Measurements from ENCODE around the gene MBLAC1.

Gene MBLAC1

DNA sequence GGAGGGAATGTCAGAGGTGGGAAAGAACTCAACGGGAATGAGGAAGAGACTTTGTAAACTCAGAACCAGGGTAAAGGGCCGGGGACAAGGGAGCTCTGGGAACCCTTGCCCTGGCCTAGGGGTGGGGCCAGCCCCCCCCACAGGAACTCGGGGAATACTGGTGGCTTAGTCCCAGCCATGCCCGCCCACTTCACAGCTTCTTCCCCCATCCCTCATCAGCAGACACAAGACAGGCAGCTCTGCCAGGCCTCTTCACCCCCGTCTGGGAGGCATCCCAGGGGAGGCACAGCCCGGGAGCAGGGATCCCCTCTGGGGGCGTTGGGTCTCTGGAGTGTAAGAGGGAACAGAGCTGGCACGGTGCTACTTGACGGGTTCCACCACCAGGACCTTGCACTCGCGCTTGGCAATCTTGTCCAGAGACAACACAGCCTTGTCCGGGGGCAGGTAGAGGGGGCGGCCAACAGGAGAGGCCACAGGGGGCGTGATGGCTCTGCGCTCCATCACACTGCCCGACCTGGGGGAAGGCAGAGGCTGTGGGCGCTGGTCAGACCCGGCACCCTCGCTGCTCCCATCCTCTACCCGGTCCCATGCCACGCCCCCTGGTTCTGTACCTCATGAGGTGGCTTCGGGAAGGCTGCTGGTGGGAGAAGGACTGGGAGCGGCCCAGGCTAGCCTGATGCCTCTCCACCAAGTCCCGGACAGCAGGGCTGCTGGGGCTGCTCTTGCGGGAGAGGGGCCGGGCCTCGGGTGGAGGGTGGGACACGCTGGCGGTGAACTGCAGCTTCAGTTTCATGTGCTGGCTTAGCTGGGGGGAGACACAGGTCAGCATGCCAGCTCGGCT is 28.1 kb downstream of the MBLAC1 start:
- DNase-seq = no peak

DNA sequence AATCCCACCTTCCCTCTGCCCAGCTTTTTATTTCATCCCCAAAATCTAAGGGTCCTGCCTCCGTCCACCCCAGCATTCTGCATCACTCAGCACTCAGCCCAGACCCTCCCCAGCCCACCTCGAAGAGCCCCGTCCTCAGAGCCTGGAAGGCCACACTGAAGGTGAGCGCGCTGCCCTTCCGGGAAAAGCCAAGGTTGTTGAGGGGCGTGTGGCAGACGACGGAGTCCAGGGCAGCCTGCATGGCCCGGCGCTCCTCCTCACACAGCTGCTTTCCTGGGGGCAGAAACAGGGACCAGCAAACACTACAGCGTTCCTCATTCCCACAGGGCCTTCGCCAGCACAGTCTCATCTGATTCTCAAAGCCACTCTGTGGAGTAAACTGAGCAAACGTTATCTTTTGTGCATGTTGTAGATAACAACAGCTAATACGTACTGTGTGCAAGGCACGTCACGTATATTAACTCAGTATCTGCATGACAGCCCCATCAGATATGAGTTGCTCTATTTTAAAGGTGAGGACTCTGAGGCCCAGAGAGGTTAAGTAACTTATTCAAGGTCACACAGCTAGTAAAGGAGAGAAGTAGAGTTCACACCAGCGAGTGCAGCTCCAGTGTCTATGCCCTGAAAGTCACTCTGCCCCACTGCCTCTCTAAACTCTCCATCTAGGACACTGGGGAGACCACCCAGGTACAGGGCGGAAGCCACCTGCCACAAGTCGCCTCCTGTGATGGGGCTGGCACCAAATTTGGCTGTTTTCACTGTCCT is 29.0 kb downstream of the MBLAC1 start:
- DNase-seq = no peak

DNA sequence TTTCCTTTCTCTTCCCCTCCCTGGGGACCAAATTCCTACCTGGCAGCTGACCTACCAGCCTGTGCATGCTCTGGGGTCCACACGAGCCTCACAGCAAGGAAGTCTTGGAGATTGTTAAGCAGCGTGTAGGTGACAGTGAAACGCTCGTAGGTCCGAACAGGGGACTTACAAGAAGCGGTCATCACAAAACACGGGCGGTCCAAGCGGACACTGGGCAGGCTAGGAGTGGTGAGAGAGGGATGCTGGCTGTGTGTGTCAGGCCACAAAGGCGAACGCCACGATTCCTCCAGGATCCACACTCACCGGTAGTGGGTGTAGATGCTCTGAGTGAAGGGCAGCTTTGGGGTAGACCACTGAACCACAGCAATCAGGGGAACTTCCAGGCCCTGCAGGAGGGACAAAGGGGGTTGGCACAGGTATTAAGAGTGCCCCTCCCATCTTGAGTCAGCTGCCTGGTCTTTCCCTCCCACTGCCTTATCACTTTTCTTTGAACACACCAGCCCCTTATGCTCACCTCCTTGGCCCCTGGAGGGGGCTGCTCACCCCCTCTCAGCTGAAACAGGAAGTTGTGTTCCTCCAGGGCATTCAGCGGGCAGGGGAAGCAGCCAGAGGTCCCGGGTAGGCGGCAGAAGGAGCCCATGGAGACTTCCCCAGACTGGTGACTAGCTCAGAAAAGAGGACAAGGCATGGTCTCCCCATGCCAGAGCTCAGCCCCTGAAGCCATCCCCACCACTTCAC is 29.7 kb downstream of the MBLAC1 start:
- no peak for DNase-seq

DNA sequence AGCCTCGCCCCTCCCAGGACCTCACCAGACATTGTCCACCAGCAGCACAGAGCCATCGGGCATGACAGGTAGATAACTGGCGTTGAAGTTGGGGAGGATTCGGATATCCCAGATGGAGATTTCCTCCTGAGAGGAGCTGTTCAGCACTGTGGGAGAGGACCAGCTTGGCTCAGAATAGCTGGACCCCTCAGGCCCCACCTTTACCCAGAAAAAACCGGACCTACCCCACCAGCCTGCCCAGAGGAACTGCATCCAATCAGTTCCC is 30.2 kb downstream of the MBLAC1 start:
- no peak for DNase-seq

DNA sequence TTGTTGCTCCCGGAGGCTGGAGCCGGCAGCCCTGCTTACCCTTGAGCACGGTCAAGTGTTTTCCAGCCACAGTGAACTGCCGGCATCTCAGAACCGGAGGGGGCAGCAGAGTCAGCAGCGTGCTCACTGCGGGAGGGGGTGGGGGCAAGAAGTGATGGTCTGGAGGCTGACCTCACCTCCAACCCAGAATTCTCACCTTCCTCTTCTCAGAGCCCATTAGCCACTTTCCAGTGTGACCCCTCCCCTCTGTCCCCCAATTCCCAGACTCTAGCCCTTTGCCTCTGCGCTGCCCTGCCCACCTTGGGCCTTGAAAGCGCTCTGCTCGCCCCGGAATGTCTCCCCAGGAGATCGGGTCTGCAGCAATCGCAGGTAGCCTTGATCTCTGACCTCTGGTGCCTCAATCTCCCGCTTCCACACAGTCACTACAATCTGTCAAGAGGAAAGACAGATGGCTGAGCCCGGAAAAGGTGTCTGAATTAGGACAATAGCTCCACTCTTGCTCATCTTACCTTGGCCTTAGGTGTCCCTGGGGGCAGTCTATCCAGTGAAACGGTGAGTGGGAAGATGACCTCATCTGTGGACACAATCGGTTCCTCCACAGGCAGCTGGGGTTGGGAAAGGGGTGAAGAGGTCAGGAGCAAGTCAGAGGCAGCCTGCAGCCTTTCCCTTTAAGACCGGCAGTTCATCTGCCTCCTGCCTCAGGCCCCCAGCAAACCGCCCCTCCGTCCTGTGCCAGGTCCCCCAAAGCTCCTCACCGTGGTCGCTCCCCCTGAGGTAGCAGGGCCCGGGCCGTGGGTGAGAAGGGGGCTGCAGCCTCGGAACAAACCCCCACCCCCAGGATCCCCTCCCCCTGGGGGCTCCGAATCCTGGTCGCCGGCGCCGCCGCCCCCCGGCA is 30.8 kb downstream of the MBLAC1 start:
- DNase-seq = no peak

DNA sequence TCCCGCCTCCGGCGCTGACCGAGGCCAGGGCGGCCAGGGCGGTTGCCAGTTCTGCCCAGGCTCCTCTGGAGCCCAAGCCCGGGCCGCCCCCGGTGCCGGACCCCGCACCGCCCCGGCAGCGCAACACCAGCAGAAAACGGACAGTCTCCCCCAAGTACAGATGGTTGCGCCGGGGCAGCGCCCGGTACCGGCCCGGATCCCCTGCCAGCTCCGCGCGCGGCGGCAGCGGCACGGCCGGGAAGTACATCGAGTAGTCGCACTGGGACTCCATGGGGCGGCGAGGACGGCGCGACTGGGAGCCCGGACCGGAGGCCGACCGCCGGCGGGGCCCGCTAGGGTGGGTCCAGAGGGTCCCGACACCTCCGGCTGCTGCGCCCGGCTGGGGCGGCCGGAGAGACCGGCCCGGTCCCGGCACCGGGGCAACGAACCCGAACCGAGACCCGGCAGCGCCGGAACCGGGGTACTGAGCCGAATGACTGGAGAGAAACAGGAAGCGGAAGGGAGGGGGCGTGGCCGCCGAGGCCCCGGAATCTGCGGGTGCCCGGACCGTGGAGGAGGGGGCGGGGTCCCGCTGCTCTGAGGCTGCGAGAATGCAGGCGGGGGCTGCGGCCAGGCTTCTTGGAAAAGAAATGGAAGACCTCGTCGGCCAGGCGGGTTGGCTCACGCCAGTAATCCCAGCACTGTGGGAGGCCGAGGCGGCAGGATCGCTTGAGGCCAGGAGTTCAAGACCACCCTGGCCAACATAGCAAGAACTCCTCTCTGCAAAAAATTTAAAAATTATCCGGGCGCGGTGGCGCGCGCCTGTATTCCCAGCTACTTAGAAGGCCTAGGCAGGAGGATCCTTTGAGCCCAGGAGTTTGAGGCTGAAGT is 31.7 kb downstream of the MBLAC1 start, which contains the start of gene TRAPPC14:
TRAPPC14 (minus strand) TSS at position 495 of the 870 bp plus-strand sequence; CDS start at position 271, 224 bp downstream.
- peak; percentile 53 for DNase-seq

DNA sequence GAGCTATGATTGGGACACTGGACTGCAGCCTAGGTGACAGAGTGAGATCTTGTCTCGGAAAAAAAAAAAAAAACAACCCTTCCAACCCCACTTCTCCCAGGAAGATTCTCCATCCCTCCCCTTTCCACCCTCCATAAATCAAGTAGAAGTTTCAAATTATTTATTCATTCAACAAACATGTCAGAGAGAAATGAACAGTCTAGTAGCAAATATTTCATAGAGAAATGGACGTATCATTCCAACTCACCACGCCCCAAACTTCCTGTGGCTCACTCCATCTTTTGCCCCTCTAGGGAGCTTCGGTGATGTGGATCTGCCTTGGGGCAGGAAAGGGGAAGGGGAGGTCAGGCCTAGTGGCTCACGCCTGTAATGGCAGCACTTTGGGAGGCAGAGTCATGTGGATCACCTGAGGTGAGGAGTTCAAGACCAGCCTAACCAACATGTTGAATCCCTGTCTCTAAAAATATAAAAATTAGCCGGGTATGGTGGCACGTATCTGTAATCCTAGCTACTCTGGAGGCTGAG is 32.4 kb downstream of the MBLAC1 start:
- no peak for DNase-seq

DNA sequence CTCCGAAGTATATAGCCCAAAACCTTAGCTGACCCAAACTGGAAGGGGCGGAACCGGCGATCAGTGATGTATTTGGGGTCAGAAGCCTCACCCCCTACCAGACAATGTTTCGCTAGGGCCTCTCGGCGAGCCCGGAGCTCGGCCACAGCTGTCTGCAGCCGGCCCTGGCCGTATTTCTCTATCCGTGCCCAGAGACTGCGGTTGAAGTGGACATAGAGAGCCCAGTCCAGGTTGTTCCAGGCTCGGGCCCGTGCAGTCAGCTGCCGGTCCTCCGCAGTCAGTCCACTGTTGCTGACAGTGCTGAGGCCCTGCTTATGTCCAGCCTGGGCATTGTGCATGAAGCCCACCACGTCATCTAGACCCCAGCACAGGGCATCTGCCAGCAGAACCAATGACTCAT is 33.3 kb downstream of the MBLAC1 start:
- no peak for DNase-seq

DNA sequence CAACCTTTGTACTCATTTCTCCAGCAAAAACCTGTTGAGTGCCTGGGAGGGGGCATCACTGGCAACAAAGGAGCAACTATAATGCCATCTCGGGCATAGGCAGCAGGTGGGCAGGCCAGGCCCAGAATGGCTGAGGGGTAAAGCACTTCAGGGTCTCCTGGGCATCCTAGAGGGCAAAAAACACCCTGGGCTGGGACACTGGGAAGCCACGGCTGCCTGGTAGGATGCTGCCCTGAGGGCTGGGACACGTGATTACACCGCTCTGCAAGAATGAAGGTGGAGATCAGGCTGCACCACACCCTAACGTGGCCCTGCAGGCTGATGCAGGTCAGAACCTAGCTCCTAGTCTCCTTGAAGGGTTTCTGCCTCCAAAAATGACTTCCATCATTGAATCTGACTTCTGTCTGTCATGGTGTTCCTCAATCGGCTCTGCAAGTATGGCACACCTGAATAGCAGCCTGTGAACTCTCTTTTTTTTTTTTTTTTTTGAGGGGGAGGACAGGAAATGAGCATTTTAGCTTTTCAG is 36.3 kb downstream of the MBLAC1 start:
- DNase-seq = no peak

DNA sequence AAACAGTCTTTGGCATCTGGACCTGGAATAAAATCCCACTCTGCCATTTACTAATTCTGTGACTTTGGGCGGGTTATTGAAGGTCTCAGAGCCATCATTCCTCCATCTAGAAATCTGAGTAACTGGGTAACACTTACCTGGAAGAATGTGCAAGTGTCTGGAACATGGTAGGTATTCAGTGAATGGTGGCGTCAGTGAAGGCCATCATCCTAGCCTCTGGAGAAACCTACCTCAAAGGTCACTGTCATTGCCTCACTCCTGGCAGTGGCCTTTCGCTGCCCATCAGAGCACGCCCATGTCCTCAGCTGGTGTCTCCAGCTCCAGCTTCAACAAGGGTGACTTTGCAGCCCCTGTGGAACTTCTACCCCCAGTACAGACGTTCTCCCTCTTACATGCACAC is 37.1 kb downstream of the MBLAC1 start:
- DNase-seq = no peak

DNA sequence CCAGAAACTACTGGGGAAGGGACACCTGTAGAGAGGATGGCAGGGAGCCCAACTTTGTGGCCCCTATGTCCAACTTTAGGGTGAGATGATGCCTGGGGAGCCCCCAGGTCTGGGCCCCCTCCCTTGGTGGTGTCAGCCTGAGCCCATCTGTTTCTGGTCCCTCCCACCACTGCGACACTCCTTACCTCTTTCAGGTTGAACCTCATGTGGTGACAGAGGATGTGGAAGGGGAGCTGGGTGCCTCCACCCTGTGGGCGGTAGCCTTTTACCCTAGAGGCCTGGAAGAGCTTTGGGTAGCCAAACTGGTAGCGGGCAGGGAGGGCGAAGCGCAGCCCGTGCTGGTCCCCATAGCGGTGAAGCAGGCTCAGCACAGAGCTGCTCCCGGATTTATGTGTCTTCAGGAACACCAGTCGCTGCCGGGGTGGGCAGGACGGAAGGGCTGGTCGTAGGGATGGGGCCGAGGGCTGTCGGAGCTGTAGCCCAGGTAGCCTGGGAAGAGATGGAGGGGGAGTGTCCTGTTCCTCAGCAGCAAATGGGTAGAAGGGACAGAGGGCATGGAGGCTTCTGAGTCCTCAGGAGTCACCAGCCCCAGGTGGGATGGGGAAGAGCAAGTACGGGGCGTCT is 39.7 kb downstream of the MBLAC1 start:
- no peak for DNase-seq

DNA sequence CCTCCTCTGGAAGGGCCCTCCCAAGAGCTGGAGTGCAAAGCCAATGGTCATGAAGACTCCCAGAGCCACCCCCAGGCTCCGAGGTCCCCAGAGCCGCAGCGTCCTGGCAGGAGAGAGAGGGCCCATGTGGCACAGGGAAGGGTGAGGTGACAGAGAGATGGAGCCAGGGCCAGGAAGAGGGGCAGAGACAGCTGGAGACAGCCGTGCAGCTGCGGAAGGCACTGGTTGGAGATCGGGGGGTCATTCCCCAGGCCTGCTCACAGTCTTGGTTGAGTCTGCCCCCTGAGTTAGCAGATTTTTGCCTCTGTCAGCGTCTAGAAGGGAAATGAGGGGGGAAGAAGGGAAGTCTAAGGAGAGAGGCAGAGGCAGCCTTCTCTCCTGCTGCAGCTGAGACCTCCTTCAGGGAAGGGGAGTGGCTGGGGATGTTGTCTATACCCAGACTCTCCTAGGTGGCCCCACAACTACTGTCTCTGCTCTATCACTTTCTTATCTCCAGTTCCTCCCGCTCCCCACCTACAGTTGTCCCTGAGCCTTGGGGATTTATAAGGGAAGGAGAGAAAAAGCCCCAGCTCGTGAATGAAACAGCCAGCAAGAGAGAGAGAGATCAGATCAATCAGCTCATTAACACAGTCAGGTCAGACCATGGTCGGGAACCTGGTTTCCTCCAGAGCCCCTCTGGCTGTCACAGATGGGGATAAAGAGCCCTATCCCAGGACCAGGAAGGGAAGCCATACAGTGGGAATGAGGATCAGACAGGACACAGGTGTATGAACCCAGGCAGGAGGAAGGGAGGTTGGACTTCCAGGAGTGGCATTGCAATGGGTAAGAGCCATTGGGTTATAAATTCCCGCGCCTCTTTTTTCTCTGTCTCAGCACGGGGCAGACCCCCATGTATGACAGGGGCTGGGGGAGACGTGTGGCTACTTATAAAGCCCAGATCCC is 40.5 kb downstream of the MBLAC1 start:
- no peak for DNase-seq

DNA sequence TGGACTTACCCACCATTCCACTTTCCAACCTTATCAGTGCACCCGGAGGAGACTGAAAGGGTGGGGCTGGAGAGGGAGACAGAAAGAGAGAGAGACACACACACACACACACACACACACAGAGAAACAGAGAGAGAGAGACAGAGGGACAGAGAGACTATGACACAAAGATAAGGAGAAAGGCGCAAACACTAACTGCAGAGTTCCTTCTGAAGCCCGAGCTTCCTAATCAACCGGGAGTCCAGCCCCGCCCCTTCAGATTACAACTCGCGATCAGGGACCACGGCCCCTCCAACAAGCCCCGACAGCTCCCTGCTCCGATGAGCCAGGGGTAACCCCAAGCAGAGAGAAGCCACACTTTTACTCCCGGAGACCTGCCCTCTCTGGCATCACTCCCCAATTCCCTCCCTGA is 41.2 kb downstream of the MBLAC1 start:
- no peak for DNase-seq

DNA sequence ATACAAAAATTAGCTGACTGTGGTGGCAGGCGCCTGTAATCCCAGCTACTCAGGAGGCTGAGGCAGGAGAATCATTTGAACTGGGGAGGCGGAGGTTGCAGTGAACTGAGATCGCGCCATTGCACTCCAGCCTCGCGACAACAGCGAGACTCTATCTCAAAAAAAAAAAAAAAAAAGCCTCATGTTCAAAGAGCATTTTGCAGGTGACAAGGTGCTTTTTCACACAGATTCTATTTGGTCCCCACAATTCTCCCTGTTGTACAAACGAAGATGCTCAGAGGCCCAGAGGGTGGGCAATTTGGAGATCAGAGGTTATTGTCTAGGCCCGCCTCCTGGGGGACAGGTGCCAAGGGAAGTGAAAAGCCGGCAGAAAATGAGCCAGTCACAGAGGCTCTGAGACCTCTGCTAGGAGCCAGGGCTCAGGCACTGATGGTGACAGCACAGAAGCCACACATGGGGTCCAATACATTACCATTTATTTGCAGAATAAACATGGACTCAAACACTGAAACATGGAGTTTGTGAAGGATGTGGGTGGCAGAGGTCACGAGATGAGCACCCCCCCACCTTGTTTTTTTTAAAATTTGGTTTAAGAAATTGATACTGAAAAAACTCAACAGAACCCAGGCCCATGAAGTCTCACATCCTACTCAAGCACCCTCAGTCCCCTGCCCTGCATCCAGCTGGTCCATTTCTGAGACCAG is 42.5 kb downstream of the MBLAC1 start:
- no peak for DNase-seq

DNA sequence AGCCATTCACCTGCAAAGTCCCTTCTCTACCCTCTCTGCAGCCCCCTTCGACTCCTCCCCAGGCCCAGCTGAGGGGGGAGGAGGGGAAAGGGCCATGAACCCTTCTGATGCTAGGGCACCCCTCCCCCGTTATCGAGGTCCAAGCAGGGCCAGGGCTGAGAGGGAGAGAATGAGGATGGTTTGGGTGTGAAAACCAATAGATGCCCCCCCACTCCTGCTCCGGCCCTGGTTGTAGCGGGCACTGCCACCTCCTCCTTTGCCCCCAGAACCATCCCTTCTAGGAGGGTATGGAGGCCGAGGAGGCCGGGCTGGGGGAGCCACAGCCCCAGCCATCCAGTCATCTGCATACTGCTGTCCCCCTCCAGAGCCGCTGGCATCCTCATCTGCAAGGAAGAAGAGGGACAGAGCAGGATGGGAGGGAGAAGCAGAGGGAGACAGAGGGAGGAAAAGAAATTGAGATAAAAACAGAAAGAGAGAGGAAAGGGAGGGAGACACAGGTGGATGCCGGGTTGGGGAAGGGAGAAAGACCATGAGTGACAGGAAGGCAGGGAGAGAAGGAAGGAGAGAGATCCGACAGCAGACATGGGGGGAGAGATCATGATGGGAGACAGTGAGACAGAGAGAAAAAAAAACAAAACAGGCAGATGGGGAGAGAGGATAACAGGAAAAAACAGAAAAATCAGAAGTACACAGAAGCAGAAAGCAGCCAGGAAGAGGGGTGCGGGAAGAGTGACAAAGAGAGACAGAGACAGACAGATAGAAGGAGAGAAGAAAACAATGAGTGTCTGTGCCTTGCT is 43.5 kb downstream of the MBLAC1 start:
- no peak for DNase-seq

DNA sequence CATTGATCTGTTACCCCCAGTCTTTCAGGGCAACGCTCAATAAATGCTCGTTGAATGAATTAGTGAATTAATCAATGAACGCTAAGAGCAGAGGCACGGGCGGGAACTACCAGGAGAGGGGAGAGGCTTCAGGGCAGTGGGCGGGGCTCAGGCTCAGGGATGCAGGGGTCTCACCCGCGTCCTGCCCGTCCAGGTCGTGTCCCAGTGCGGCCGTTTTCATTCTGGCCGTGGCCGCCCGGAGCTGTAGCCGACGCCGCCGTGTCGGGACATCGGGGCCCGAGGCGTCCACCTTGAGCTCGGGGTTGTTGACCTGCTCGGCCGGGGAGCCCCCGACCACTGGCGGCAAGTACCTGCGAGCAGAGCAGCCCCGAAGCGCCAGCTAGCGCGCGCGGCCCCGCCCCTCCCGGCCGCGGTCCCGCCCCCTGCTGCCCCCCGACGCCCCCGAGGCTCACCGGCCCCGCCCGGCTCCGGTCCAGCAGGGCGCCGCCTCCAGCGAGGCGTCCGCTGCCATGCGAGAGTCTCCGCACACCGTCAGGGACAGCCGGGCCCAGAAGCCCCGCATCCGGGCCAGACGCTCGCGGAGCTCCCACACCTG is 44.4 kb downstream of the MBLAC1 start:
- DNase-seq = no peak

DNA sequence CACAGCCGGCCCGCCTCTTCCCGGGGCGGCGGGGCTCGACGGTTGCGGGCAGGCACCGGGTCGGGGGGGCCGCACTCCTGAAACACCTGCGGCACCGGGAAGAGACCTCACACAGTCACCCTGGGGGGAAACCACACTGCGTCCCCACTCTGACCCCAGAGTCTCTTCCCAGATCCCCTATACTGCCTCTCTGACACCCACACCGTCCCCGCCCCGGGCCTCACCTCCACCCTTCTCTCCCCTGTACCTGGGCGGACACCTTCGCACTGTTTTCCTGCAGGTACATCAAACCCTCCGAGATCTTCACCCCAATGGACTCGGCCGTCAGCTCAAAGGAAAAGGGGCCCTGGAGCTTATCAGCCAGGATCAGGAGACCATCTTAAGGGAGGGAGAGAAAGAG is 45.1 kb downstream of the MBLAC1 start:
- no peak for DNase-seq

All from amniotic stem cell (primary cell).